SH-SY5Y (cell line): ENCODE data around the gene ENOX1.

Experiments used
- GATA2 ChIP-seq: IDR thresholded peaks from 2 replicates; pipeline ENCODE4 v1.6.1; 2011; ENCODE audit warnings: mild to moderate bottlenecking, low read depth, low read length
- GATA3 ChIP-seq: IDR thresholded peaks from 2 replicates; pipeline ENCODE4 v1.6.1; 2011; ENCODE audit warnings: low read depth, mild to moderate bottlenecking, low read length, moderate library complexity

ENOX1 gene

GRCh38 chr13:43769529-43769928 lies 17.2 kb downstream of the ENOX1 start:
- TF ChIP-seq GATA2: no peak
- no peak for TF ChIP-seq GATA3

- TF ChIP-seq GATA3: no peak
- peak; percentile 71 for TF ChIP-seq GATA2
Observed at GRCh38 chr13:43767341-43767931, 19.3 kb downstream of the ENOX1 start.

GRCh38 chr13:43766725-43767124 lies 20.0 kb downstream of the ENOX1 start:
- TF ChIP-seq GATA2 (no peak), GATA3 (no peak)

- TF ChIP-seq GATA2: peak; percentile 47; the same call in 1 of the 2 replicates
- TF ChIP-seq GATA3: peak; percentile 67
Observed at GRCh38 chr13:43764349-43764748, 22.4 kb downstream of the ENOX1 start.

GRCh38 chr13:43763143-43763759 lies 23.5 kb downstream of the ENOX1 start:
- TF ChIP-seq GATA2 (no peak), GATA3 (no peak)

GRCh38 chr13:43761616-43762315 lies 25.0 kb downstream of the ENOX1 start:
- TF ChIP-seq GATA3: no peak
- no peak for TF ChIP-seq GATA2

- no peak for TF ChIP-seq GATA2
- no peak for TF ChIP-seq GATA3
Observed at GRCh38 chr13:43760257-43760656, 26.5 kb downstream of the ENOX1 start.

GRCh38 chr13:43758834-43759233 lies 27.9 kb downstream of the ENOX1 start:
- TF ChIP-seq GATA3: no peak
- TF ChIP-seq GATA2: no peak

- TF ChIP-seq GATA3: no peak
- no peak for TF ChIP-seq GATA2
Observed at GRCh38 chr13:43757266-43757665, 29.5 kb downstream of the ENOX1 start.

- no peak for TF ChIP-seq GATA3
- TF ChIP-seq GATA2: no peak
Observed at GRCh38 chr13:43755844-43756243, 30.9 kb downstream of the ENOX1 start.

- TF ChIP-seq GATA3 (no peak), GATA2 (no peak)
Observed at GRCh38 chr13:43751624-43752023, 35.1 kb downstream of the ENOX1 start.

GRCh38 chr13:43749503-43749902 lies 37.3 kb downstream of the ENOX1 start:
- TF ChIP-seq GATA2: no peak
- TF ChIP-seq GATA3: no peak

GRCh38 chr13:43744261-43745031 lies 42.3 kb downstream of the ENOX1 start:
- TF ChIP-seq GATA2 (no peak), GATA3 (no peak)

- TF ChIP-seq GATA3: no peak
Observed at GRCh38 chr13:43742911-43743310, 43.9 kb downstream of the ENOX1 start.
